ENCODE results near the gene DOCK1.

Gene DOCK1

GRCh38 chr10:126903656-126904360 lies 1.4 kb upstream of the DOCK1 start:
- no peak for DNase-seq (ENCODE audit: low spot score)
- in situ Hi-C loops (cut with MboI; ENCODE audit: low pct_unique_long_range_greater_than_20kb, low sequenced_read_pairs, unreplicated experiment), result no loop called here
- TF ChIP-seq CTCF (IDR thresholded peaks at IDR 0.05; ENCODE audit: extremely low read depth, insufficient read depth, missing control alignments), result no peak

DNA sequence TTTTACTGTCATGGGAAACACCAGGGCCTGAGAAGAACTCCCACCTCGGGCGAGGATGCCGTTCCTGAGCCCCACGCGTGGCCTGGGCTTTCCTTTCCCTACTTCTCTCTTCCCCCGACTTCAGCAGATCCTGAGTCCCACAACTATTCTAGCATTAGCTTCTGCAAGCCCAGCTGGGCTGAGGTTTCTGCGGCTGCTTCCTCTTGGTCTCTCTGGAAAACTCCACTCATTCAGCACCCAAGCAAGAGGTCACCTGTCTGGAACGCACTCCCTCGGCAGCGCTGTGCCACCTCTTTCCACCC lies 761 bp upstream of the DOCK1 start:
- no peak for TF ChIP-seq CTCF (IDR thresholded peaks at IDR 0.05; ENCODE audit: extremely low read depth, insufficient read depth, missing control alignments)
- in situ Hi-C loops (cut with MboI; ENCODE audit: low pct_unique_long_range_greater_than_20kb, low sequenced_read_pairs, unreplicated experiment), result no loop called here
- no peak for DNase-seq (ENCODE audit: low spot score)

DNA sequence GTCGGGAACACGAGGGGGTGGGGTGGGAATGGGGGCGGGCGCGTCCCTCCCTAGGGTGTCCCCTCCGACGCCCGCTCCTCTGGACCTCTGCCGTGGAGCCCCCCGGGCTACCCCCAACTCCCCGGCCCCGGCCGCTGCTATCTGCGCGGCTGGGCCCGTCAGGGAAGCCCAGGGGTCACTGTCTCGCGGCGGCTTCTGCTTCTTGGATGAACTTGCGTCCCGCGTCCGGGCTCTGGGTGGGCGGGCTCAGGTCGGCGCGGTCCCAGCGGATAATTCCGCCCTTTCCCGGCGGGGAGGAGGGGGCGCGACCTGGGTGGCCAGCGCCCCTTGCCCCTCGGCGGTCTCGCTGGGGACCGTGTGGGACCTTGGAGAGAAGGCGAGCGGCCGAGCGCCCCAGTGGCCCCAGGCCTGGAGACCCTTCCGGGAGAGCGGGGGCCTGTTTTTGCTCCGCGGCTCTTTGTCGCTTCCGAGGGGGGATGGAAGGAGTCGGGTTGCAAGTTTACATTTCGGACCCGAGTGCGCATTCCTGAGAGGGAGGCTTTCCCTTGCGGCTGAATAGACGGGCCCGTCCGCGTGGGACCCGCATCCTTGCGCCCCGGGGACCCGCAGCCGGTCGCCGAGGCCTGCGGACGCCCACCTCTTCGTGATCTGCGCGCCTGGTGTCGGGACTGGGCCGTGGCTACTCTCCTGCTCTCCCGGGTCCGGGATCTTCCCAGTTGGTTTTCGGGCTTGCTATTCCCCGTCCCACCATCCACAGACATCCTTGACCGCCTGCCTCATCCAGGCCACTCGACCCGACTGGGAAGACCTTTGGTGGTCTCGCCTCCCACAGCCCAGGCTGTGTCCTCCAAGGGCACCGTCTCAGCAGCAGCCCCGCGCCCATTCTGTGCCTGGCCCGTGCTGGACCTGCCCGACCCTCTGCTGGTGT lies 812 bp downstream of the DOCK1 start:
- in situ Hi-C loops (cut with MboI; ENCODE audit: low pct_unique_long_range_greater_than_20kb, low sequenced_read_pairs, unreplicated experiment), result no loop called here
- no peak for DNase-seq (ENCODE audit: low spot score)
- TF ChIP-seq CTCF (IDR thresholded peaks at IDR 0.05; ENCODE audit: extremely low read depth, insufficient read depth, missing control alignments), result no peak

GRCh38 chr10:126906704-126907422 lies 1.6 kb downstream of the DOCK1 start:
- DNase-seq (ENCODE audit: low spot score), result no peak
- no peak for TF ChIP-seq CTCF (IDR thresholded peaks at IDR 0.05; ENCODE audit: extremely low read depth, insufficient read depth, missing control alignments)
- in situ Hi-C loops (cut with MboI; ENCODE audit: low pct_unique_long_range_greater_than_20kb, low sequenced_read_pairs, unreplicated experiment), result no loop called here

DNA sequence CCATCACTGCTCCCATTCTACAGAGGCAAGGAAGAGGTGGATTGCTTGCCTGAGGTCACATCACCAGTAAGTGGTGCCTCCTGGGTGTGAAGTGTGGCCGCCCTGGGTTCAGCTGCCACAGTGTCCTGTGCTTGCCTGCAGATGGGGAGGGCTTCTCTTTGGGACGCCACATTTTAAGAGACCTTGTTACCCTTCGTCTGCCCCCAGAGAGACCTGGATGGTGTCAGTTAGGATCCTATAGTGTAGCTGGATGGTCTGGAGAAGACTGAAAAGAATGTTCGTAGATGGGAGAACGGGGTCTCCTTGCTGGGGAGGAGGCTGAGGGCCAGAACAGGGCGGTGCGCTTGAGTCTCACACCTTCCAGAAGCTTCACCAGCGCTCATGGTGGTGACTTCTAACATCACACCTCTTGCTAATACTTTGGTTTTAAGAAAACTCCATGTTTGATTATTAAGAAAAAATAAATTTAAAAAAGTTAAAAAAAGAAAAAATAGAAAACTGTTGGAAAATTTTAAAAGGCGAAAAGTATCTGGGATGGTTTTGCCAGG lies 2.3 kb downstream of the DOCK1 start:
- TF ChIP-seq CTCF (IDR thresholded peaks at IDR 0.05; ENCODE audit: extremely low read depth, insufficient read depth, missing control alignments), result no peak
- DNase-seq (ENCODE audit: low spot score), result no peak
- in situ Hi-C loops (cut with MboI; ENCODE audit: low pct_unique_long_range_greater_than_20kb, low sequenced_read_pairs, unreplicated experiment), result no loop called here

- in situ Hi-C loops (cut with MboI; ENCODE audit: low pct_unique_long_range_greater_than_20kb, low sequenced_read_pairs, unreplicated experiment), result no loop called here
- TF ChIP-seq CTCF (IDR thresholded peaks at IDR 0.05; ENCODE audit: extremely low read depth, insufficient read depth, missing control alignments), result no peak
- no peak for DNase-seq (ENCODE audit: low spot score)
Measured at GRCh38 chr10:126908225-126908624, 3.0 kb downstream of the DOCK1 start.
